A673 (cell line): ENCODE data around the gene ADAMTSL2. TPM values are rescaled to one million over a fixed set of nuclear protein-coding genes. Genes with fewer than 3 reads are reported as not detected.

Experiments
- BruUV-seq: library from RNA; stranded (reverse); fragments of 400-500 nt; replicated peaks from 2 replicates; lab custom pipeline; 2021; lab: Mats Ljungman, UMichigan
- CTCF ChIA-PET: fragments of 300-600 bp; sonication (Branson Sonifier 250); formaldehyde crosslinking; loops from one replicate; lab custom pipeline; 2022; ENCODE audit warnings: antibody characterized with exemption; lab: Charles Lee
- POLR2A ChIA-PET: fragments of 300-600 bp; sonication (Branson Sonifier 250); formaldehyde crosslinking; loops from one replicate; lab custom pipeline; 2022; ENCODE audit warnings: antibody characterized with exemption; ENCODE audit not compliant: low non-redundant PET; lab: Charles Lee
- DNase-seq: peaks from one replicate; pipeline ENCODE4 v3.0.0-alpha.2; 2015; ENCODE audit warnings: low spot score
- H3K27ac ChIP-seq: fragments of 200-600 bp; sonication (generic); 2 replicates; pipeline ENCODE4 v1.5.1; 2016; ENCODE audit warnings: mixed run types, low read depth, mild to moderate bottlenecking, mixed read lengths, antibody characterized with exemption, low read length; ENCODE audit not compliant: poor library complexity, severe bottlenecking
- H3K27me3 ChIP-seq: fragments of 200-600 bp; sonication (generic); replicated peaks from 2 replicates; pipeline ENCODE4 v1.6.1; 2017; ENCODE audit warnings: mixed run types, low read depth, mild to moderate bottlenecking, mixed read lengths, antibody characterized with exemption, low read length; ENCODE audit not compliant: insufficient read depth, poor library complexity
- H3K36me3 ChIP-seq: fragments of 200-600 bp; sonication (generic); 2 replicates; pipeline ENCODE4 v1.6.1; 2016; ENCODE audit warnings: mixed run types, mild to moderate bottlenecking, mixed read lengths, antibody characterized with exemption, low read length; ENCODE audit not compliant: insufficient read depth, poor library complexity, severe bottlenecking
- H3K4me1 ChIP-seq: fragments of 200-600 bp; sonication (generic); 2 replicates; pipeline ENCODE4 v1.6.1; 2017; ENCODE audit warnings: mixed run types, mild to moderate bottlenecking, mixed read lengths, antibody characterized with exemption, low read length; ENCODE audit not compliant: insufficient read depth, poor library complexity, severe bottlenecking
- H3K4me3 ChIP-seq: fragments of 200-600 bp; sonication (generic); 2 replicates; pipeline ENCODE4 v1.5.1; 2016; ENCODE audit warnings: low read depth, mixed run types, mild to moderate bottlenecking, mixed read lengths, low read length; ENCODE audit not compliant: poor library complexity, severe bottlenecking
- H3K9me3 ChIP-seq: fragments of 200-600 bp; sonication (generic); 2 replicates; pipeline ENCODE4 v1.6.1; 2016; ENCODE audit warnings: mixed run types, low read depth, mild to moderate bottlenecking, mixed read lengths, antibody characterized with exemption, low read length; ENCODE audit not compliant: poor library complexity, severe bottlenecking
- CTCF ChIP-seq: fragments of 300-800, 200-600 bp; sonication (generic); conservative IDR thresholded peaks from 2 replicates; pipeline ENCODE4 v1.5.1; 2017; ENCODE audit warnings: low read depth, mild to moderate bottlenecking, antibody characterized with exemption, low read length, moderate library complexity, mixed read lengths
- EZH2 ChIP-seq: fragments of 200-600 bp; sonication (generic); IDR thresholded peaks from 2 replicates; pipeline ENCODE4 v1.6.1; 2017; ENCODE audit warnings: borderline replicate concordance, low read depth, mild to moderate bottlenecking, mixed read lengths, antibody characterized with exemption, low read length; ENCODE audit not compliant: poor library complexity, severe bottlenecking
- intact Hi-C: fragments of 100-400 bp; cut with micrococcal nuclease; formaldehyde crosslinking; loops from one replicate; pipeline ENCODE4 v1.10.0; 2022; ENCODE audit not compliant: unreplicated experiment
- total RNA-seq: library from RNA; stranded (reverse); gene quantifications from 2 replicates; pipeline ENCODE4 v1.2.3, GENCODE V29; 2021

The ADAMTSL2 gene
- total RNA-seq, 1 experiment from 2014 or later: 0.06 TPM

- TF ChIP-seq CTCF (no peak), EZH2 (no peak)
- H3K36me3 ChIP-seq: no peaks in the 10 kb centered on the region
- intact Hi-C loops: loop anchor here (10.0 kb wide), 1 partner anchor 117 kb away; no protein-coding TSS in a partner anchor
- ChIA-PET POLR2A (no interaction called here), CTCF (no interaction called here)
- no peak overlapping the region for H3K4me3 ChIP-seq
- no TSS peak for BruUV-seq
- no peaks in the 10 kb centered on the region for H3K9me3 ChIP-seq
- H3K27ac ChIP-seq: no peak overlapping the region
- peaks cover 9% of the 10 kb centered on the region for H3K4me1 ChIP-seq
- H3K27me3 ChIP-seq: peaks cover 49% of the 10 kb centered on the region
- DNase-seq: no peak
These were observed 73.5 kb downstream of the ADAMTSL2 start for GRCh38 chr9:133607976-133608375.

- Histone ChIP-seq H3K27ac (no peak overlapping the region), H3K27me3 (peaks cover 53% of the 10 kb centered on the region), H3K36me3 (no peaks in the 10 kb centered on the region), H3K4me1 (peaks cover 9% of the 10 kb centered on the region), H3K4me3 (no peak overlapping the region), H3K9me3 (no peaks in the 10 kb centered on the region)
- no peak for DNase-seq
- TF ChIP-seq EZH2 (no peak), CTCF (no peak)
- ChIA-PET CTCF (no interaction called here), POLR2A (interaction anchor here (0.6 kb wide), 1 partner anchor 607 kb away, joined by 9 read pairs; no protein-coding TSS in a partner anchor)
- no TSS peak for BruUV-seq
- intact Hi-C loops: loop anchor here (10.0 kb wide), 1 partner anchor 116 kb away; no protein-coding TSS in a partner anchor
These were observed 73.9 kb downstream of the ADAMTSL2 start for GRCh38 chr9:133608382-133608781.

GRCh38 chr9:133608889-133609288 is 74.4 kb downstream of the ADAMTSL2 start:
- H3K27me3 ChIP-seq: peaks cover 58% of the 10 kb centered on the region
- no peaks in the 10 kb centered on the region for H3K9me3 ChIP-seq
- BruUV-seq: no TSS peak
- ChIA-PET POLR2A (interaction anchor here (0.6 kb wide), 1 partner anchor 607 kb away, joined by 9 read pairs; no protein-coding TSS in a partner anchor), CTCF (no interaction called here)
- H3K27ac ChIP-seq: no peak overlapping the region
- peaks cover 9% of the 10 kb centered on the region for H3K4me1 ChIP-seq
- no peak for TF ChIP-seq EZH2
- no peak for TF ChIP-seq CTCF
- DNase-seq: no peak
- intact Hi-C loops: loop anchor here (10.0 kb wide), 1 partner anchor 116 kb away; no protein-coding TSS in a partner anchor
- H3K36me3 ChIP-seq: no peaks in the 10 kb centered on the region
- no peak overlapping the region for H3K4me3 ChIP-seq
